Measurements from ENCODE around the gene TMX4. TPM values are rescaled to one million over a fixed set of nuclear protein-coding genes. Genes with fewer than 3 reads are reported as not detected.

TMX4 gene
- total RNA-seq, 1 experiment from 2014 or later, result 31.7 TPM

- no TSS peak for BruUV-seq (replicated peaks)
Measured at GRCh38 chr20:7930343-7930742, 89.2 kb downstream of the TMX4 start.

More at GRCh38 chr20:7930343-7930742, 89.2 kb downstream of the TMX4 start:
- no peaks in the 10 kb centered on the region for H3K36me3 ChIP-seq (ENCODE audit: insufficient read depth, low read length, poor library complexity, severe bottlenecking)
- H3K27ac ChIP-seq (ENCODE audit: low read depth, low read length, poor library complexity, severe bottlenecking), result no peak overlapping the region
- ChIA-PET CTCF (no interaction called here), POLR2A (ENCODE audit: low non-redundant PET) (no interaction called here)
- H3K4me1 ChIP-seq (ENCODE audit: insufficient read depth, low read length, poor library complexity, severe bottlenecking), result no peaks in the 10 kb centered on the region
- H3K27me3 ChIP-seq (replicated peaks; ENCODE audit: insufficient read depth, low read depth, low read length, poor library complexity), result peaks cover 35% of the 10 kb centered on the region
- DNase-seq (ENCODE audit: low spot score), result no peak
- TF ChIP-seq EZH2 (IDR thresholded peaks at IDR 0.05; ENCODE audit: borderline replicate concordance, low read depth, low read length, poor library complexity, severe bottlenecking) (no peak), CTCF (conservative IDR thresholded peaks at IDR 0.05; ENCODE audit: low read depth, low read length) (no peak)
- no peak overlapping the region for H3K4me3 ChIP-seq (ENCODE audit: low read depth, low read length, poor library complexity, severe bottlenecking)
- intact Hi-C loops (cut with micrococcal nuclease; ENCODE audit: unreplicated experiment), result no loop called here
- H3K9me3 ChIP-seq (ENCODE audit: low read depth, low read length, poor library complexity, severe bottlenecking), result no peaks in the 10 kb centered on the region

Other genes with a start within 250 kb of the TMX4 start
- gene HAO1, start 79.3 kb downstream of the TMX4 start, total RNA-seq (2021), result not detected in 2 replicates
- gene PLCB1, start 112.5 kb upstream of the TMX4 start, total RNA-seq (2021), result 6.8 and 10.4 TPM in 2 replicates

Data from A673 (cell line).